Measurements from ENCODE around the gene HOXD8. TPM values are rescaled to one million over a fixed set of nuclear protein-coding genes. Genes with fewer than 3 reads are reported as not detected.
A peak's percentile ranks its signal among the peaks of the same experiment; 100 is the strongest.

HOXD8 gene
- total RNA-seq, 4 donors from 2014 or later: 7.8 to 23.5 (median 13.4) TPM

GRCh38 chr2:176112375-176113302 lies 16.9 kb upstream of the HOXD8 start:
- no peaks in the 10 kb centered on the region for H3K9me3 ChIP-seq
- in situ Hi-C loops (cut with MboI; ENCODE audit: low pct_ligation_motif_present in 1 of 4, low pct_unique_long_range_greater_than_20kb in 1 of 4, low sequenced_read_pairs in 3 of 4): loop anchor here in 3 of 4 donors (25.0 kb wide), 2 partner anchors 700 to 1025 kb away; no protein-coding TSS in a partner anchor
- peak overlapping the region in 2 of 4 donors; percentile 37 to 69 for H3K27ac ChIP-seq
- H3K27me3 ChIP-seq: peaks cover 100% of the 10 kb centered on the region
- no peaks in the 10 kb centered on the region for H3K36me3 ChIP-seq
- peak overlapping the region in 1 of 4 donors; percentile 18 for H3K4me3 ChIP-seq
- 48 to 100% methylated on average over 1 to 40 of the region's 40 CpGs for WGBS, 2 donors (ENCODE audit: low coverage in 1 of 2)
- no peak for DNase-seq
- TF ChIP-seq, protein P1, sequence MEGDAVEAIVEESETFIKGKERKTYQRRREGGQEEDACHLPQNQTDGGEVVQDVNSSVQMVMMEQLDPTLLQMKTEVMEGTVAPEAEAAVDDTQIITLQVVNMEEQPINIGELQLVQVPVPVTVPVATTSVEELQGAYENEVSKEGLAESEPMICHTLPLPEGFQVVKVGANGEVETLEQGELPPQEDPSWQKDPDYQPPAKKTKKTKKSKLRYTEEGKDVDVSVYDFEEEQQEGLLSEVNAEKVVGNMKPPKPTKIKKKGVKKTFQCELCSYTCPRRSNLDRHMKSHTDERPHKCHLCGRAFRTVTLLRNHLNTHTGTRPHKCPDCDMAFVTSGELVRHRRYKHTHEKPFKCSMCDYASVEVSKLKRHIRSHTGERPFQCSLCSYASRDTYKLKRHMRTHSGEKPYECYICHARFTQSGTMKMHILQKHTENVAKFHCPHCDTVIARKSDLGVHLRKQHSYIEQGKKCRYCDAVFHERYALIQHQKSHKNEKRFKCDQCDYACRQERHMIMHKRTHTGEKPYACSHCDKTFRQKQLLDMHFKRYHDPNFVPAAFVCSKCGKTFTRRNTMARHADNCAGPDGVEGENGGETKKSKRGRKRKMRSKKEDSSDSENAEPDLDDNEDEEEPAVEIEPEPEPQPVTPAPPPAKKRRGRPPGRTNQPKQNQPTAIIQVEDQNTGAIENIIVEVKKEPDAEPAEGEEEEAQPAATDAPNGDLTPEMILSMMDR (IDR thresholded peaks at IDR 0.05): no peak
- no peak for TF ChIP-seq POLR2A (IDR thresholded peaks at IDR 0.05)
- no peak for TF ChIP-seq EP300 (IDR thresholded peaks at IDR 0.05; ENCODE audit: low read depth)
- no peak for TF ChIP-seq POLR2AphosphoS5 (IDR thresholded peaks at IDR 0.05)
- H3K4me1 ChIP-seq: peaks cover 3 to 32% (median 7%) of the 10 kb centered on the region in 4 donors
- intact Hi-C loops (cut with DNase I; ENCODE audit: low total_unique reads): no loop called here

- no peak overlapping the region for H3K4me3 ChIP-seq
- 25 to 30% methylated on average over 7 to 26 of the region's 26 CpGs for WGBS, 2 donors (ENCODE audit: low coverage in 1 of 2)
- intact Hi-C loops (cut with DNase I; ENCODE audit: low total_unique reads): no loop called here
Measured at GRCh38 chr2:176114120-176114929, 15.2 kb upstream of the HOXD8 start.

GRCh38 chr2:176114930-176115625 lies 14.4 kb upstream of the HOXD8 start:
- Histone ChIP-seq H3K27me3 (peaks cover 100% of the 10 kb centered on the region), H3K4me1 (peaks cover 0 to 15% (median 3%) of the 10 kb centered on the region in 4 donors), H3K4me3 (no peak overlapping the region), H3K9me3 (no peaks in the 10 kb centered on the region), H3K36me3 (no peaks in the 10 kb centered on the region), H3K27ac (peak overlapping the region; percentile 24 to 70 (median 55))
- no peak for TF ChIP-seq POLR2AphosphoS5 (IDR thresholded peaks at IDR 0.05)
- TF ChIP-seq EP300 (IDR thresholded peaks at IDR 0.05; ENCODE audit: low read depth): no peak
- no peak for TF ChIP-seq POLR2A (IDR thresholded peaks at IDR 0.05)
- TF ChIP-seq, protein P1 (IDR thresholded peaks at IDR 0.05): no peak
- DNase-seq: no peak
- in situ Hi-C loops (cut with MboI; ENCODE audit: low pct_ligation_motif_present in 1 of 4, low pct_unique_long_range_greater_than_20kb in 1 of 4, low sequenced_read_pairs in 3 of 4) (loop anchor here in 3 of 4 donors (25.0 kb wide), 2 partner anchors 697 to 1022 kb away; no protein-coding TSS in a partner anchor), intact Hi-C loops (cut with DNase I; ENCODE audit: low total_unique reads) (no loop called here)
- WGBS, 2 donors (ENCODE audit: low coverage in 1 of 2): 26 to 42% methylated on average over 10 to 16 of the region's 16 CpGs

More at GRCh38 chr2:176114120-176114929, 15.2 kb upstream of the HOXD8 start:
- no peak for DNase-seq
- H3K27ac ChIP-seq: peak overlapping the region in 3 of 4 donors; percentile 17 to 70 (median 45)
- no peaks in the 10 kb centered on the region for H3K9me3 ChIP-seq
- in situ Hi-C loops (cut with MboI; ENCODE audit: low pct_ligation_motif_present in 1 of 4, low pct_unique_long_range_greater_than_20kb in 1 of 4, low sequenced_read_pairs in 3 of 4): loop anchor here in 3 of 4 donors (25.0 kb wide), 2 partner anchors 698 to 1023 kb away; no protein-coding TSS in a partner anchor
- peaks cover 0 to 15% (median 3%) of the 10 kb centered on the region in 4 donors for H3K4me1 ChIP-seq
- TF ChIP-seq, protein P1 (IDR thresholded peaks at IDR 0.05): no peak
- no peak for TF ChIP-seq POLR2AphosphoS5 (IDR thresholded peaks at IDR 0.05)
- no peak for TF ChIP-seq EP300 (IDR thresholded peaks at IDR 0.05; ENCODE audit: low read depth)
- TF ChIP-seq POLR2A (IDR thresholded peaks at IDR 0.05): no peak
- peaks cover 100% of the 10 kb centered on the region for H3K27me3 ChIP-seq
- no peaks in the 10 kb centered on the region for H3K36me3 ChIP-seq
